Endothelial cell of umbilical vein (primary cell): Measurements from ENCODE around the gene SIN3A. TPM values are rescaled to one million over a fixed set of nuclear protein-coding genes. Genes with fewer than 3 reads are reported as not detected.

Experiments
- BruUV-seq: library from RNA; stranded (reverse); fragments of 400-500 nt; replicated peaks from 2 replicates; lab custom pipeline; 2021; lab: Mats Ljungman, UMichigan
- CTCF ChIA-PET: fragments of 300-600, 350-600 bp; sonication (Branson Sonifier 250); formaldehyde crosslinking; loops from one replicate; lab custom pipeline; 2021; ENCODE audit warnings: antibody characterized with exemption, inconsistent platforms; lab: Charles Lee
- POLR2A ChIA-PET: fragments of 300-600, 350-600 bp; sonication (Branson Sonifier 250); formaldehyde crosslinking; loops from one replicate; lab custom pipeline; 2021; ENCODE audit warnings: antibody characterized with exemption, inconsistent platforms; lab: Charles Lee
- DNase-seq: peaks from one replicate; pipeline ENCODE4 v3.0.0-alpha.2; 2011; ENCODE audit warnings: low read depth, low spot score
- FAIRE-seq: peaks from 2 replicates; lab custom pipeline; 2011; peaks lifted over from hg19 to GRCh38; lab: Jason Lieb, UNC
- H2AFZ ChIP-seq: 2 replicates; pipeline ENCODE4 v1.6.0; 2012; ENCODE audit warnings: low read depth, low read length, control low read depth, inconsistent platforms
- H3K27ac ChIP-seq: 2 replicates; pipeline ENCODE4 v1.5.1; 2011; ENCODE audit warnings: low read depth, mild to moderate bottlenecking, control low read depth, low read length, moderate library complexity; ENCODE audit not compliant: insufficient read depth
- H3K27me3 ChIP-seq, 2 experiments: 2 replicates each; pipeline versions ENCODE4 v1.6.0 to v1.6.1; 2011; ENCODE audit warnings: low read length in 2 of 2, mixed read lengths in 1 of 2; ENCODE audit not compliant: control insufficient read depth in 2 of 2, insufficient read depth in 2 of 2
- H3K36me3 ChIP-seq, 2 experiments: 2 replicates in 1 of 2; 3 replicates in 1 of 2; pipeline ENCODE4 v1.5.1; 2011; ENCODE audit warnings: low read length in 2 of 2, mild to moderate bottlenecking in 1 of 2, moderate library complexity in 1 of 2; ENCODE audit not compliant: control insufficient read depth in 2 of 2, insufficient read depth in 2 of 2; ENCODE audit errors: extremely low read depth in 1 of 2
- H3K4me1 ChIP-seq: 3 replicates; pipeline ENCODE4 v1.5.1; 2011; ENCODE audit warnings: mild to moderate bottlenecking, low read length; ENCODE audit not compliant: control insufficient read depth, insufficient read depth; ENCODE audit errors: extremely low read depth
- H3K4me2 ChIP-seq: 2 replicates; pipeline ENCODE4 v1.6.1; 2011; ENCODE audit warnings: low read length, control low read depth, mixed read lengths; ENCODE audit not compliant: insufficient read depth
- H3K4me3 ChIP-seq, 3 experiments: fragments of 200-600 bp in 1 of 3; sonication (generic), shearing (Covaris generic) in 1 of 3; replicated peaks in 1 of 3; 2 replicates each; pipeline ENCODE4 v1.5.1; 2011 to 2016; ENCODE audit warnings: control low read depth in 3 of 3, low read length in 3 of 3, mild to moderate bottlenecking in 2 of 3, inconsistent platforms in 1 of 3, low read depth in 1 of 3, moderate library complexity in 1 of 3; ENCODE audit not compliant: insufficient read depth in 1 of 3
- H3K79me2 ChIP-seq: 2 replicates; pipeline ENCODE4 v1.6.0; 2012; ENCODE audit warnings: low read length, inconsistent platforms; ENCODE audit not compliant: control insufficient read depth, insufficient read depth
- H3K9ac ChIP-seq: replicated peaks from 2 replicates; pipeline ENCODE3; 2011; ENCODE audit warnings: low read length, control low read depth; ENCODE audit not compliant: insufficient read depth; ENCODE audit errors: extremely low read depth
- H3K9me1 ChIP-seq: replicated peaks from 3 replicates; pipeline ENCODE4 v1.6.0; 2011; ENCODE audit warnings: mild to moderate bottlenecking, low read length; ENCODE audit not compliant: control insufficient read depth, insufficient read depth; ENCODE audit errors: extremely low read depth
- H3K9me3 ChIP-seq: replicated peaks from 2 replicates; pipeline ENCODE4 v1.5.1; 2012; ENCODE audit warnings: low read length, inconsistent platforms; ENCODE audit not compliant: control insufficient read depth, insufficient read depth
- H4K20me1 ChIP-seq: replicated peaks from 2 replicates; pipeline ENCODE3; 2011; ENCODE audit warnings: mild to moderate bottlenecking, low read length; ENCODE audit not compliant: control insufficient read depth, insufficient read depth; ENCODE audit errors: extremely low read depth
- CTCF ChIP-seq, 2 donors: IDR thresholded peaks; 1 replicate in 1 of 2; 2 replicates in 1 of 2; pipeline ENCODE4 v1.5.1; 2011; ENCODE audit warnings: low read length in 2 of 2, mild to moderate bottlenecking in 2 of 2, moderate library complexity in 2 of 2, control low read depth in 1 of 2, inconsistent platforms in 1 of 2, low read depth in 1 of 2; ENCODE audit not compliant: insufficient read depth in 1 of 2; ENCODE audit errors: extremely low read depth in 1 of 2
- EZH2 ChIP-seq: IDR thresholded peaks from 2 replicates; pipeline ENCODE4 v1.6.1; 2012; ENCODE audit warnings: borderline replicate concordance, low read depth, mild to moderate bottlenecking, moderate library complexity, low read length, inconsistent platforms; ENCODE audit not compliant: severe bottlenecking
- FOS ChIP-seq: IDR thresholded peaks from 2 replicates; pipeline ENCODE4 v1.6.1; 2011; ENCODE audit warnings: mild to moderate bottlenecking, low read length, moderate library complexity, borderline replicate concordance; ENCODE audit not compliant: insufficient read depth
- GATA2 ChIP-seq: IDR thresholded peaks from 2 replicates; pipeline ENCODE4 v1.7.0; 2011; ENCODE audit warnings: low read depth, mild to moderate bottlenecking, moderate library complexity, mixed read lengths, low read length; ENCODE audit not compliant: insufficient read length, insufficient read depth
- JUN ChIP-seq: IDR thresholded peaks from 2 replicates; pipeline ENCODE4 v1.6.1; 2011; ENCODE audit warnings: borderline replicate concordance, low read depth; ENCODE audit not compliant: insufficient read length, insufficient read depth
- MAX ChIP-seq: IDR thresholded peaks from 2 replicates; pipeline ENCODE4 v1.6.1; 2011; ENCODE audit not compliant: insufficient read depth, insufficient read length
- MYC ChIP-seq: IDR thresholded peaks from one replicate; pipeline ENCODE4 v1.6.1; 2011; ENCODE audit warnings: mild to moderate bottlenecking, low read depth, low read length
- POLR2A ChIP-seq: IDR thresholded peaks from 2 replicates; pipeline ENCODE4 v1.6.1; 2012; ENCODE audit warnings: low read depth, mild to moderate bottlenecking, control low read depth, low read length
- POLR2AphosphoS5 ChIP-seq: IDR thresholded peaks from 2 replicates; pipeline ENCODE4 v1.6.1; 2012; ENCODE audit warnings: low read depth, mild to moderate bottlenecking, control low read depth, low read length, moderate library complexity; ENCODE audit not compliant: insufficient read depth
- dilution Hi-C: fragments of 300-500 bp; cut with MboI; formaldehyde crosslinking; loops from one replicate; pipeline ENCODE4 v1.15.0; 2019; ENCODE audit warnings: low sequenced_read_pairs; ENCODE audit not compliant: extremely low pct_ligation_motif_present
- intact Hi-C: fragments of 100-400 bp; cut with micrococcal nuclease; formaldehyde crosslinking; loops from one replicate; pipeline ENCODE4 v1.10.0; 2022
- polyA plus RNA-seq, 4 experiments: library from polyadenylated mRNA; depleted of rRNA in 3 of 4; stranded (reverse) in 3 of 4; unstranded in 1 of 4; fragments of >200 nt; gene quantifications; 2 replicates each; pipeline versions ENCODE4 v1.2.1 to v1.2.3, GENCODE V29; 2011 to 2012; ENCODE audit warnings: missing spikeins in 1 of 4
- total RNA-seq: library from RNA; stranded (reverse); gene quantifications from 2 replicates; pipeline ENCODE4 v1.2.3, GENCODE V29; 2021

The SIN3A gene
- total and polyA plus RNA-seq, 2 donors (not counting 3 experiments of a cell fraction or from before 2014, with no cell fraction given) = 30.6 to 44.5 TPM

GRCh38 chr15:75431682-75432081, 19.8 kb downstream of the SIN3A start:
- FAIRE-seq = no peak
- dilution Hi-C loops (no loop called here), intact Hi-C loops (no loop called here)
- H3K4me2 ChIP-seq = no peak overlapping the region
- no peaks in the 10 kb centered on the region for H3K9me1 ChIP-seq
- H3K9me3 ChIP-seq = no peaks in the 10 kb centered on the region
- ChIA-PET POLR2A (interaction anchor here (0.7 kb wide), 1 partner anchor 100 kb away, joined by 5 read pairs; no protein-coding TSS in a partner anchor), CTCF (interaction anchor here (0.6 to 1.2 kb wide), 2 partner anchors 11 to 286 kb away, joined by 3 read pairs; no protein-coding TSS in a partner anchor)
- no peak for TF ChIP-seq GATA2
- TF ChIP-seq EZH2 = no peak
- TF ChIP-seq POLR2A = no peak
- no peak for TF ChIP-seq POLR2AphosphoS5
- no peak for TF ChIP-seq JUN
- TF ChIP-seq MAX = no peak
- no peak for TF ChIP-seq FOS
- no peak for TF ChIP-seq CTCF (IDR thresholded peaks at IDR 0.05; ENCODE audit: extremely low read depth in 1 of 2, insufficient read depth in 1 of 2, low read depth in 1 of 2, low read length in 2 of 2)
- TF ChIP-seq MYC = no peak
- H3K4me1 ChIP-seq = no peaks in the 10 kb centered on the region
- H3K36me3 ChIP-seq = peaks cover 0 to 6% of the 10 kb centered on the region in 2 experiments
- H2AFZ ChIP-seq = no peak overlapping the region
- H3K27ac ChIP-seq = no peak overlapping the region
- H3K4me3 ChIP-seq = no peak overlapping the region
- H3K79me2 ChIP-seq = peaks cover 35% of the 10 kb centered on the region
- BruUV-seq = no TSS peak
- no peak overlapping the region for H3K9ac ChIP-seq
- no peak for DNase-seq
- no peaks in the 10 kb centered on the region for H4K20me1 ChIP-seq
- no peaks in the 10 kb centered on the region for H3K27me3 ChIP-seq
